Endothelial cell (in vitro differentiated cells): ENCODE results near the gene CDK6. TPM values are rescaled to one million over a fixed set of nuclear protein-coding genes. Genes with fewer than 3 reads are reported as not detected.

Source experiments
- DNase-seq: peaks from one replicate; pipeline ENCODE4 v3.0.0; 2021; ENCODE audit warnings: low spot score
- H3K27ac Mint-ChIP-seq: one replicate; pipeline ENCODE4 v1.8.0; 2021; ENCODE audit warnings: mixed read lengths, inconsistent platforms; ENCODE audit not compliant: unreplicated experiment
- H3K27me3 Mint-ChIP-seq: one replicate; pipeline ENCODE4 v1.8.0; 2021; ENCODE audit warnings: mild to moderate bottlenecking, moderate library complexity, mixed read lengths, inconsistent platforms; ENCODE audit not compliant: unreplicated experiment
- H3K36me3 Mint-ChIP-seq: one replicate; pipeline ENCODE4 v1.8.0; 2021; ENCODE audit warnings: mild to moderate bottlenecking, low read depth, mixed read lengths, inconsistent platforms; ENCODE audit not compliant: unreplicated experiment
- H3K4me1 Mint-ChIP-seq: one replicate; pipeline ENCODE4 v1.8.0; 2021; ENCODE audit warnings: mild to moderate bottlenecking, mixed read lengths, inconsistent platforms; ENCODE audit not compliant: unreplicated experiment
- H3K4me3 Mint-ChIP-seq: one replicate; pipeline ENCODE4 v1.8.0; 2021; ENCODE audit warnings: mild to moderate bottlenecking, mixed read lengths, inconsistent platforms; ENCODE audit not compliant: unreplicated experiment
- H3K9me3 Mint-ChIP-seq: one replicate; pipeline ENCODE4 v1.8.0; 2021; ENCODE audit warnings: mixed read lengths, inconsistent platforms; ENCODE audit not compliant: unreplicated experiment
- CTCF ChIP-seq: fragments of 200-600 bp; sonication (generic); IDR thresholded peaks from one replicate; pipeline ENCODE4 v1.5.0; 2021; ENCODE audit warnings: antibody characterized with exemption; ENCODE audit not compliant: unreplicated experiment
- total RNA-seq: library from RNA; stranded (reverse); fragmentation: NEBNext Ultra II Directional; extraction: Animal tissue kit (Norgen Biotek cat#: 25700); gene quantifications from one replicate; pipeline ENCODE4 v1.2.1, GENCODE V29; 2021; ENCODE audit not compliant: unreplicated experiment

Gene CDK6
- total RNA-seq, 1 donor from 2014 or later = 32.6 TPM

GRCh38 chr7:92843034-92843760 is 6.8 kb upstream of the CDK6 start:
- Mint-ChIP-seq H3K36me3 (no peaks in the 10 kb centered on the region), H3K4me3 (no peak overlapping the region), H3K9me3 (no peaks in the 10 kb centered on the region), H3K27ac (no peak overlapping the region), H3K4me1 (peaks cover 3% of the 10 kb centered on the region), H3K27me3 (no peaks in the 10 kb centered on the region)
- DNase-seq = no peak
- TF ChIP-seq CTCF = no peak

GRCh38 chr7:92841192-92841591 is 4.8 kb upstream of the CDK6 start:
- H3K9me3 Mint-ChIP-seq = no peaks in the 10 kb centered on the region
- no peaks in the 10 kb centered on the region for H3K36me3 Mint-ChIP-seq
- H3K4me3 Mint-ChIP-seq = no peak overlapping the region
- peaks cover 11% of the 10 kb centered on the region for H3K4me1 Mint-ChIP-seq
- H3K27me3 Mint-ChIP-seq = peaks cover 3% of the 10 kb centered on the region
- TF ChIP-seq CTCF = no peak
- H3K27ac Mint-ChIP-seq = no peak overlapping the region
- no peak for DNase-seq

- H3K27ac Mint-ChIP-seq = no peak overlapping the region
- no peaks in the 10 kb centered on the region for H3K36me3 Mint-ChIP-seq
- no peak for TF ChIP-seq CTCF
- DNase-seq = no peak
- H3K4me1 Mint-ChIP-seq = peaks cover 13% of the 10 kb centered on the region
- H3K4me3 Mint-ChIP-seq = no peak overlapping the region
- H3K27me3 Mint-ChIP-seq = peaks cover 10% of the 10 kb centered on the region
- no peaks in the 10 kb centered on the region for H3K9me3 Mint-ChIP-seq
Observed at GRCh38 chr7:92840316-92840715, 3.9 kb upstream of the CDK6 start.

GRCh38 chr7:92839901-92840300 is 3.5 kb upstream of the CDK6 start:
- no peak for TF ChIP-seq CTCF
- DNase-seq = no peak
- no peaks in the 10 kb centered on the region for H3K36me3 Mint-ChIP-seq
- H3K27ac Mint-ChIP-seq = no peak overlapping the region
- peaks cover 13% of the 10 kb centered on the region for H3K4me1 Mint-ChIP-seq
- no peak overlapping the region for H3K4me3 Mint-ChIP-seq
- H3K9me3 Mint-ChIP-seq = no peaks in the 10 kb centered on the region
- H3K27me3 Mint-ChIP-seq = peaks cover 11% of the 10 kb centered on the region

- Mint-ChIP-seq H3K27ac (no peak overlapping the region), H3K4me3 (no peak overlapping the region), H3K9me3 (no peaks in the 10 kb centered on the region), H3K27me3 (peaks cover 13% of the 10 kb centered on the region), H3K4me1 (peaks cover 17% of the 10 kb centered on the region), H3K36me3 (no peaks in the 10 kb centered on the region)
- no peak for DNase-seq
- no peak for TF ChIP-seq CTCF
Observed at GRCh38 chr7:92838934-92839333, 2.6 kb upstream of the CDK6 start.
